VCaP (cell line): ENCODE results near the gene LEF1.
A peak's percentile ranks its signal among the peaks of the same experiment; 100 is the strongest.

Experiments used
- H3K27ac ChIP-seq: fragments of 450-650 bp; 2 replicates; pipeline ENCODE4 v1.5.1; 2017
- CTCF ChIP-seq: fragments of 450-650 bp; conservative IDR thresholded peaks from 2 replicates; pipeline ENCODE4 v1.5.1; 2017; ENCODE audit warnings: mild to moderate bottlenecking, moderate library complexity

Gene LEF1

DNA sequence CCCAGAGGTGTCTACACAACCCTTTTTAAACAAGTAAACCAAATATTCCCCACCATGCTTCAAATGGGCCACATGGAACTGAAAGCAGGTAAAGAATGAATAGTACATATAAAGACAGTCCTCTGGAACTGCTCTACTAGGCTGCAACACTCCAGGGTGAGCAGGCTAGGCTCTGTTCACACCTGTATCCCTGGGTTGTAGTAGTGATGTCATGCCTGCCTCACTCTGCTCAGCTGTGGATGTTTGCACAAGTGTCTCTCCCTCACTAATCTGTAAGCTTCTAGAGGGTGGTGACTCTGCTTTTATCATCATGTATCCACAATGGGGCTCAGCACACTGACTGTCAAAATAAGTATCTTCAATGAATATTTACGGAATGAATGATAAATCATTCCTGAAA lies 20.4 kb downstream of the LEF1 start:
- no peak overlapping the region for H3K27ac ChIP-seq
- no peak for TF ChIP-seq CTCF

GRCh38 chr4:108146819-108147218 lies 21.9 kb downstream of the LEF1 start:
- TF ChIP-seq CTCF = no peak
- H3K27ac ChIP-seq = no peak overlapping the region

GRCh38 chr4:108146336-108146735 lies 22.4 kb downstream of the LEF1 start:
- no peak overlapping the region for H3K27ac ChIP-seq
- no peak for TF ChIP-seq CTCF

GRCh38 chr4:108144451-108144850 lies 24.3 kb downstream of the LEF1 start:
- TF ChIP-seq CTCF = no peak
- 0 out of 2 replicates have a peak overlapping the region, but pooled peaks have one; percentile 1 for H3K27ac ChIP-seq

GRCh38 chr4:108143515-108143914 lies 25.2 kb downstream of the LEF1 start:
- H3K27ac ChIP-seq = 0 out of 2 replicates have a peak overlapping the region, but pooled peaks have one; percentile 1
- TF ChIP-seq CTCF = no peak

GRCh38 chr4:108142870-108143269 lies 25.9 kb downstream of the LEF1 start:
- no peak for TF ChIP-seq CTCF
- no peak overlapping the region for H3K27ac ChIP-seq

- TF ChIP-seq CTCF = no peak
- H3K27ac ChIP-seq = peak overlapping the region; percentile 9; the same call in 1 of the 2 replicates
Observed at GRCh38 chr4:108141213-108141950, 27.4 kb downstream of the LEF1 start.
